B cell (primary cell): ENCODE data around the gene CHST3. TPM values are rescaled to one million over a fixed set of nuclear protein-coding genes. Genes with fewer than 3 reads are reported as not detected.

ENCODE experiments used
- ATAC-seq: fragments of 200-7000 bp; cut with Tn5 transposase; one replicate; pipeline ENCODE4 v1.10.0; 2021; ENCODE audit warnings: low read depth, mild to moderate bottlenecking, moderate number of reproducible peaks, moderate library complexity
- CTCF ChIA-PET: fragments of 350-600 bp; sonication (Branson Sonifier 250); formaldehyde crosslinking; loops from one replicate; lab custom pipeline; 2021; ENCODE audit warnings: antibody characterized with exemption, inconsistent platforms; lab: Charles Lee
- POLR2A ChIA-PET: fragments of 350-600 bp; sonication (Branson Sonifier 250); formaldehyde crosslinking; loops from one replicate; lab custom pipeline; 2021; ENCODE audit warnings: antibody characterized with exemption; lab: Charles Lee
- DNase-seq: peaks from one replicate; pipeline ENCODE4 v3.0.0; 2013
- H2AFZ ChIP-seq: 2 replicates; pipeline ENCODE4 v1.6.1; 2012; ENCODE audit warnings: mild to moderate bottlenecking, low read depth, low read length; ENCODE audit not compliant: insufficient read depth, poor library complexity, severe bottlenecking
- H3K27ac ChIP-seq, 2 donors: 1 replicate in 1 of 2; 2 replicates in 1 of 2; pipeline ENCODE4 v1.5.1; 2012 to 2013; ENCODE audit warnings: low read length in 2 of 2, mild to moderate bottlenecking in 2 of 2, moderate library complexity in 1 of 2
- H3K27me3 ChIP-seq, 4 experiments: fragments of 200-600 bp in 1 of 4; sonication (generic) in 1 of 4; replicated peaks in 1 of 4; 1 replicate in 2 of 4; 2 replicates in 2 of 4; pipeline versions ENCODE4 v1.6.1 to v1.7.0; 2013 to 2016; ENCODE audit warnings: low read length in 3 of 4, mild to moderate bottlenecking in 2 of 4, mixed read lengths in 1 of 4, moderate library complexity in 1 of 4; ENCODE audit not compliant: insufficient read depth in 4 of 4, control insufficient read depth in 3 of 4; ENCODE audit errors: control extremely low read depth in 1 of 4
- H3K36me3 ChIP-seq, 2 experiments: replicated peaks in 1 of 2; 1 replicate in 1 of 2; 2 replicates in 1 of 2; pipeline versions ENCODE4 v1.6.1 to v1.7.1; 2013; ENCODE audit warnings: low read length in 1 of 2; ENCODE audit not compliant: insufficient read depth in 2 of 2, control insufficient read depth in 1 of 2; ENCODE audit errors: control extremely low read depth in 1 of 2, extremely low read depth in 1 of 2
- H3K4me1 ChIP-seq, 2 donors: fragments of 200-600 bp in 1 of 2; sonication (generic) in 1 of 2; 1 replicate in 1 of 2; 2 replicates in 1 of 2; pipeline versions ENCODE4 v1.5.1 to v1.6.1; 2013 to 2017; ENCODE audit warnings: low read length in 2 of 2; ENCODE audit not compliant: control insufficient read depth in 2 of 2, insufficient read depth in 2 of 2
- H3K4me2 ChIP-seq: replicated peaks from 2 replicates; pipeline ENCODE3; 2012; ENCODE audit warnings: mild to moderate bottlenecking, low read depth, low read length; ENCODE audit not compliant: poor library complexity, severe bottlenecking
- H3K4me3 ChIP-seq, 5 experiments: fragments of 200-600 bp in 1 of 5; sonication (generic) in 1 of 5; 1 replicate in 3 of 5; 2 replicates in 2 of 5; pipeline versions ENCODE4 v1.5.1 to v1.7.0; 2011 to 2016; ENCODE audit warnings: low read length in 4 of 5, mild to moderate bottlenecking in 4 of 5, low read depth in 2 of 5, control low read depth in 1 of 5, moderate library complexity in 1 of 5; ENCODE audit not compliant: insufficient read depth in 1 of 5; ENCODE audit errors: control extremely low read depth in 1 of 5, extremely low read depth in 1 of 5
- H3K79me2 ChIP-seq: fragments of 200-600 bp; sonication (generic); one replicate; pipeline ENCODE4 v1.6.0; 2016; ENCODE audit warnings: low read length; ENCODE audit not compliant: control insufficient read depth, insufficient read depth
- H3K9ac ChIP-seq: fragments of 200-600 bp; sonication (generic); 2 replicates; pipeline ENCODE4 v1.6.1; 2017; ENCODE audit warnings: mild to moderate bottlenecking, low read length, moderate library complexity
- H3K9me3 ChIP-seq, 3 donors: one replicate each; pipeline versions ENCODE4 v1.6.1 to v1.7.1; 2013; ENCODE audit warnings: low read length in 2 of 3; ENCODE audit not compliant: control insufficient read depth in 2 of 3, insufficient read depth in 1 of 3; ENCODE audit errors: control extremely low read depth in 1 of 3
- H4K20me1 ChIP-seq: 2 replicates; pipeline ENCODE4 v1.6.0; 2012; ENCODE audit warnings: mild to moderate bottlenecking, low read length; ENCODE audit not compliant: insufficient read depth, control insufficient read depth, poor library complexity, severe bottlenecking
- H3K27ac Mint-ChIP-seq: one replicate; pipeline ENCODE4 v1.8.0; 2021; ENCODE audit warnings: mixed read lengths
- H3K27me3 Mint-ChIP-seq: one replicate; pipeline ENCODE4 v1.8.0; 2021; ENCODE audit warnings: mixed read lengths
- H3K4me1 Mint-ChIP-seq: one replicate; pipeline ENCODE4 v1.8.0; 2021; ENCODE audit warnings: mixed read lengths
- H3K4me3 Mint-ChIP-seq: one replicate; pipeline ENCODE4 v1.8.0; 2021; ENCODE audit warnings: mixed read lengths
- H3K9me3 Mint-ChIP-seq: one replicate; pipeline ENCODE4 v1.8.0; 2022; ENCODE audit warnings: mixed read lengths; ENCODE audit not compliant: insufficient read depth
- CTCF ChIP-seq: fragments of 200-600 bp; IDR thresholded peaks from one replicate; pipeline ENCODE4 v1.8.0; 2022; ENCODE audit warnings: antibody characterized with exemption, mild to moderate bottlenecking
- EZH2 ChIP-seq: IDR thresholded peaks from 2 replicates; pipeline ENCODE4 v1.6.1; 2012; ENCODE audit warnings: borderline replicate concordance, low read depth, mild to moderate bottlenecking, moderate library complexity, low read length; ENCODE audit not compliant: insufficient read depth, poor library complexity, severe bottlenecking
- WGBS: methylation state at CpG from one replicate; pipeline ENCODE4 v1.1.5; 2013; ENCODE audit warnings: missing lambda C conversion rate; ENCODE audit not compliant: insufficient coverage; 5-methylcytosine and 5-hydroxymethylcytosine counted together
- intact Hi-C: fragments of 100-400 bp; cut with micrococcal nuclease; formaldehyde crosslinking; loops from one replicate; pipeline ENCODE4 v1.10.0; 2022
- polyA plus RNA-seq: library from polyadenylated mRNA; depleted of rRNA; stranded (reverse); fragments of >200 nt; gene quantifications from 2 replicates; pipeline ENCODE4 v1.2.3, GENCODE V29; 2012
- total RNA-seq, 2 donors: library from RNA; stranded (reverse); fragments of 120-200 nt in 1 of 2; gene quantifications; 1 replicate in 1 of 2; 2 replicates in 1 of 2; pipeline versions ENCODE4 v1.2.3 to v1.2.4, GENCODE V29; 2013 to 2022

Gene CHST3
- total and polyA plus RNA-seq, 2 donors (not counting 1 experiment from before 2014, with no cell fraction given): 0.01 TPM; not detected in 1

- WGBS: 92% methylated on average over 5 of the region's 8 CpGs
- DNase-seq (no peak), ATAC-seq (no peak)
- Histone ChIP-seq H3K27ac (no peak overlapping the region), H3K27me3 (no peaks in the 10 kb centered on the region), H3K4me3 (no peak overlapping the region), H3K9ac (no peak overlapping the region), H2AFZ (no peak overlapping the region), H3K9me3 (no peaks in the 10 kb centered on the region), H3K4me1 (no peaks in the 10 kb centered on the region), H3K4me2 (no peak overlapping the region), H3K79me2 (no peaks in the 10 kb centered on the region), H4K20me1 (no peaks in the 10 kb centered on the region), H3K36me3 (no peaks in the 10 kb centered on the region)
- no peaks in the 10 kb centered on the region for H3K9me3 Mint-ChIP-seq
- no peak overlapping the region for H3K27ac Mint-ChIP-seq
- ChIA-PET CTCF (interaction anchor here (0.9 kb wide), 1 partner anchor 33 kb away, joined by 4 read pairs; no protein-coding TSS in a partner anchor), POLR2A (no interaction called here)
- peaks cover 16% of the 10 kb centered on the region for H3K27me3 Mint-ChIP-seq
- intact Hi-C loops: no loop called here
- H3K4me3 Mint-ChIP-seq: no peak overlapping the region
- TF ChIP-seq CTCF (no peak), EZH2 (no peak)
- H3K4me1 Mint-ChIP-seq: no peaks in the 10 kb centered on the region
These were observed 51.6 kb downstream of the CHST3 start for GRCh38 chr10:72015841-72016240.

- DNase-seq (no peak), ATAC-seq (no peak)
- Histone ChIP-seq H3K9me3 (no peaks in the 10 kb centered on the region), H2AFZ (no peak overlapping the region), H3K79me2 (no peaks in the 10 kb centered on the region), H3K4me1 (no peaks in the 10 kb centered on the region), H3K27me3 (no peaks in the 10 kb centered on the region), H4K20me1 (no peaks in the 10 kb centered on the region), H3K4me3 (no peak overlapping the region), H3K36me3 (no peaks in the 10 kb centered on the region), H3K4me2 (no peak overlapping the region), H3K9ac (no peak overlapping the region), H3K27ac (no peak overlapping the region)
- WGBS: 94% methylated on average over 11 of the region's 13 CpGs
- Mint-ChIP-seq H3K27me3 (peaks cover 18% of the 10 kb centered on the region), H3K4me3 (no peak overlapping the region), H3K9me3 (peaks cover 3% of the 10 kb centered on the region), H3K4me1 (peaks cover 4% of the 10 kb centered on the region), H3K27ac (no peak overlapping the region)
- ChIA-PET POLR2A (no interaction called here), CTCF (no interaction called here)
- intact Hi-C loops: no loop called here
- no peak for TF ChIP-seq EZH2
- no peak for TF ChIP-seq CTCF
These were observed 52.6 kb downstream of the CHST3 start for GRCh38 chr10:72016608-72017300.
